Esophagus squamous epithelium (tissue), 4 donors: ENCODE measurements around the gene CHST8.

Experiments
- POLR2A ChIP-seq, 4 donors: fragments of 450-650 bp; IDR thresholded peaks; one replicate each; pipeline ENCODE4 v1.6.1; 2017; ENCODE audit warnings: antibody characterized with exemption in 4 of 4, mild to moderate bottlenecking in 4 of 4, moderate library complexity in 3 of 4
- TF ChIP-seq, protein P1 (sequence below), 6 experiments: fragments of 450-650 bp in 4 of 6; fragments of 200-600 bp in 2 of 6; sonication (generic) in 2 of 6; IDR thresholded peaks; one replicate each; pipeline ENCODE4 v1.5.1; 2016 to 2019; ENCODE audit warnings: antibody characterized with exemption in 6 of 6, mild to moderate bottlenecking in 4 of 6, moderate library complexity in 4 of 6

- TF ChIP-seq, protein P1, sequence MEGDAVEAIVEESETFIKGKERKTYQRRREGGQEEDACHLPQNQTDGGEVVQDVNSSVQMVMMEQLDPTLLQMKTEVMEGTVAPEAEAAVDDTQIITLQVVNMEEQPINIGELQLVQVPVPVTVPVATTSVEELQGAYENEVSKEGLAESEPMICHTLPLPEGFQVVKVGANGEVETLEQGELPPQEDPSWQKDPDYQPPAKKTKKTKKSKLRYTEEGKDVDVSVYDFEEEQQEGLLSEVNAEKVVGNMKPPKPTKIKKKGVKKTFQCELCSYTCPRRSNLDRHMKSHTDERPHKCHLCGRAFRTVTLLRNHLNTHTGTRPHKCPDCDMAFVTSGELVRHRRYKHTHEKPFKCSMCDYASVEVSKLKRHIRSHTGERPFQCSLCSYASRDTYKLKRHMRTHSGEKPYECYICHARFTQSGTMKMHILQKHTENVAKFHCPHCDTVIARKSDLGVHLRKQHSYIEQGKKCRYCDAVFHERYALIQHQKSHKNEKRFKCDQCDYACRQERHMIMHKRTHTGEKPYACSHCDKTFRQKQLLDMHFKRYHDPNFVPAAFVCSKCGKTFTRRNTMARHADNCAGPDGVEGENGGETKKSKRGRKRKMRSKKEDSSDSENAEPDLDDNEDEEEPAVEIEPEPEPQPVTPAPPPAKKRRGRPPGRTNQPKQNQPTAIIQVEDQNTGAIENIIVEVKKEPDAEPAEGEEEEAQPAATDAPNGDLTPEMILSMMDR (IDR thresholded peaks at IDR 0.05) = no peak
- TF ChIP-seq POLR2A (IDR thresholded peaks at IDR 0.05) = no peak
Observed at GRCh38 chr19:33659835-33660234, 38.1 kb downstream of the CHST8 start.
